IMR-90 (cell line): Measurements from ENCODE around the gene ACADM. TPM values are rescaled to one million over a fixed set of nuclear protein-coding genes. Genes with fewer than 3 reads are reported as not detected.

Experiments
- ATAC-seq: fragments of 200-7000 bp; cut with Tn5 transposase; 2 replicates; pipeline ENCODE4 v1.9.1; 2020; ENCODE audit warnings: low read depth, mild to moderate bottlenecking, moderate library complexity
- BruUV-seq: library from RNA; stranded (reverse); fragments of 400-500 nt; replicated peaks from 2 replicates; lab custom pipeline; 2021; lab: Mats Ljungman, UMichigan
- CTCF ChIA-PET: fragments of 300-600 bp; formaldehyde crosslinking; extraction: SDS; loops from one replicate; lab custom pipeline; 2021; ENCODE audit warnings: antibody characterized with exemption; lab: Yijun Ruan, JAX
- POLR2A ChIA-PET: fragments of 300-600 bp; sonication (Branson Sonifier 250); formaldehyde crosslinking; loops from one replicate; lab custom pipeline; 2022; ENCODE audit warnings: antibody characterized with exemption; ENCODE audit not compliant: unreplicated experiment; lab: Charles Lee
- DNase-seq: peaks from one replicate; pipeline ENCODE4 v3.0.0; 2013
- H2AFZ ChIP-seq: replicated peaks from 2 replicates; pipeline ENCODE3; 2013; ENCODE audit warnings: low read length, mild to moderate bottlenecking; ENCODE audit not compliant: poor library complexity
- H2AK5ac ChIP-seq: 2 replicates; pipeline ENCODE4 v1.6.1; 2013; ENCODE audit warnings: low read depth, low read length, inconsistent platforms
- H2AK9ac ChIP-seq: replicated peaks from 2 replicates; pipeline ENCODE3; 2013; ENCODE audit warnings: mild to moderate bottlenecking, low read depth, low read length, moderate library complexity; ENCODE audit not compliant: poor library complexity
- H2BK120ac ChIP-seq: 2 replicates; pipeline ENCODE4 v1.6.1; 2013; ENCODE audit warnings: low read depth, low read length, inconsistent platforms
- H2BK15ac ChIP-seq: 3 replicates; pipeline ENCODE4 v1.6.1; 2013; ENCODE audit warnings: low read depth, low read length, inconsistent platforms
- H2BK20ac ChIP-seq: 2 replicates; pipeline ENCODE4 v1.6.1; 2013; ENCODE audit warnings: low read depth, mild to moderate bottlenecking, inconsistent platforms, low read length, moderate library complexity
- H2BK5ac ChIP-seq: 2 replicates; pipeline ENCODE4 v1.6.1; 2013; ENCODE audit warnings: mild to moderate bottlenecking, low read depth, low read length, inconsistent platforms; ENCODE audit not compliant: poor library complexity, severe bottlenecking
- H3K14ac ChIP-seq: replicated peaks from 2 replicates; pipeline ENCODE4 v1.6.1; 2013; ENCODE audit warnings: low read depth, low read length, inconsistent platforms
- H3K18ac ChIP-seq: 2 replicates; pipeline ENCODE4 v1.6.1; 2013; ENCODE audit warnings: low read depth, low read length, control low read depth
- H3K23ac ChIP-seq: 2 replicates; pipeline ENCODE4 v1.6.1; 2013; ENCODE audit warnings: low read depth, low read length, inconsistent platforms
- H3K27ac ChIP-seq: 2 replicates; pipeline ENCODE4 v1.5.1; 2013; ENCODE audit warnings: mild to moderate bottlenecking, control low read depth, low read length; ENCODE audit not compliant: insufficient read depth
- H3K27me3 ChIP-seq: 2 replicates; pipeline ENCODE4 v1.6.1; 2013; ENCODE audit warnings: low read length; ENCODE audit not compliant: control insufficient read depth, insufficient read depth
- H3K36me3 ChIP-seq: 2 replicates; pipeline ENCODE4 v1.6.1; 2013; ENCODE audit warnings: low read length, mixed read lengths; ENCODE audit not compliant: control insufficient read depth, insufficient read depth
- H3K4ac ChIP-seq: 2 replicates; pipeline ENCODE4 v1.6.1; 2013; ENCODE audit warnings: low read depth, low read length, inconsistent platforms
- H3K4me1 ChIP-seq: 2 replicates; pipeline ENCODE4 v1.6.1; 2013; ENCODE audit warnings: low read length, mixed read lengths; ENCODE audit not compliant: control insufficient read depth, insufficient read depth
- H3K4me2 ChIP-seq: 2 replicates; pipeline ENCODE4 v1.6.1; 2013; ENCODE audit warnings: low read depth, mild to moderate bottlenecking, control low read depth, low read length, moderate library complexity
- H3K4me3 ChIP-seq: 2 replicates; pipeline ENCODE4 v1.5.1; 2013; ENCODE audit warnings: low read depth, mild to moderate bottlenecking, control low read depth, low read length, moderate library complexity; ENCODE audit not compliant: insufficient read depth
- H3K56ac ChIP-seq: 2 replicates; pipeline ENCODE4 v1.6.1; 2013; ENCODE audit warnings: low read length, inconsistent platforms; ENCODE audit not compliant: insufficient read depth; ENCODE audit errors: extremely low read depth
- H3K79me1 ChIP-seq, 2 experiments: 2 replicates each; pipeline ENCODE4 v1.6.1; 2013; ENCODE audit warnings: low read length in 2 of 2, inconsistent platforms in 1 of 2, low read depth in 1 of 2
- H3K9ac ChIP-seq: 2 replicates; pipeline ENCODE4 v1.6.1; 2013; ENCODE audit warnings: low read depth, low read length, control low read depth
- H3K9me1 ChIP-seq: 2 replicates; pipeline ENCODE4 v1.6.1; 2013; ENCODE audit warnings: low read length, inconsistent platforms; ENCODE audit not compliant: insufficient read depth
- H3K9me3 ChIP-seq: 2 replicates; pipeline ENCODE4 v1.6.1; 2013; ENCODE audit warnings: low read length; ENCODE audit not compliant: control insufficient read depth, insufficient read depth
- H4K20me1 ChIP-seq: 2 replicates; pipeline ENCODE4 v1.6.1; 2013; ENCODE audit warnings: low read length, inconsistent platforms; ENCODE audit not compliant: insufficient read depth
- H4K5ac ChIP-seq: 2 replicates; pipeline ENCODE4 v1.6.1; 2013; ENCODE audit warnings: mild to moderate bottlenecking, low read depth, low read length, control low read depth
- H4K8ac ChIP-seq, 2 experiments: 2 replicates each; pipeline ENCODE4 v1.6.1; 2013; ENCODE audit warnings: low read depth in 2 of 2, low read length in 2 of 2, control low read depth in 1 of 2, inconsistent platforms in 1 of 2
- H4K91ac ChIP-seq: 2 replicates; pipeline ENCODE4 v1.6.1; 2013; ENCODE audit warnings: low read depth, low read length, inconsistent platforms; ENCODE audit not compliant: insufficient read depth
- BHLHE40 ChIP-seq: fragments of 150-350 bp; IDR thresholded peaks from 2 replicates; pipeline ENCODE4 v1.6.1; 2016; ENCODE audit warnings: mild to moderate bottlenecking, low read depth, low read length
- CEBPB ChIP-seq: IDR thresholded peaks from 2 replicates; pipeline ENCODE4 v1.6.1; 2012; ENCODE audit warnings: low read depth, low read length, improper control_type of control experiment
- CHD1 ChIP-seq: IDR thresholded peaks from 2 replicates; pipeline ENCODE4 v1.6.1; 2012; ENCODE audit warnings: low read depth, low read length, improper control_type of control experiment
- CTCF ChIP-seq: conservative IDR thresholded peaks from 2 replicates; pipeline ENCODE4 v1.5.1; 2012; ENCODE audit warnings: mild to moderate bottlenecking, low read depth, low read length, improper control_type of control experiment
- FOS ChIP-seq: fragments of 150-350 bp; IDR thresholded peaks from 2 replicates; pipeline ENCODE4 v1.6.1; 2016; ENCODE audit warnings: low read depth, low read length
- MAFK ChIP-seq: IDR thresholded peaks from 2 replicates; pipeline ENCODE4 v1.6.1; 2012; ENCODE audit warnings: low read depth, low read length, improper control_type of control experiment
- MAZ ChIP-seq: IDR thresholded peaks from 2 replicates; pipeline ENCODE4 v1.6.1; 2012; ENCODE audit warnings: low read depth, mild to moderate bottlenecking, low read length, improper control_type of control experiment, moderate library complexity, borderline replicate concordance
- MXI1 ChIP-seq: IDR thresholded peaks from 2 replicates; pipeline ENCODE4 v1.6.1; 2012; ENCODE audit warnings: low read depth, mild to moderate bottlenecking, low read length, moderate library complexity, borderline replicate concordance
- NFE2L2 ChIP-seq: fragments of 150-350 bp; IDR thresholded peaks from 2 replicates; pipeline ENCODE4 v1.6.1; 2016; ENCODE audit warnings: low read depth, mild to moderate bottlenecking, low read length
- POLR2A ChIP-seq: IDR thresholded peaks from 2 replicates; pipeline ENCODE4 v1.6.1; 2012; ENCODE audit warnings: mild to moderate bottlenecking, low read depth, low read length
- RAD21 ChIP-seq: IDR thresholded peaks from 2 replicates; pipeline ENCODE4 v1.6.1; 2012; ENCODE audit warnings: low read length, improper control_type of control experiment
- RCOR1 ChIP-seq: IDR thresholded peaks from 2 replicates; pipeline ENCODE4 v1.6.1; 2012; ENCODE audit warnings: mild to moderate bottlenecking, low read length, improper control_type of control experiment; ENCODE audit not compliant: insufficient replicate concordance
- RFX5 ChIP-seq: IDR thresholded peaks from 2 replicates; pipeline ENCODE4 v1.8.0; 2012; ENCODE audit warnings: low read depth, mild to moderate bottlenecking, low read length, moderate library complexity
- SMC3 ChIP-seq: fragments of 150-350 bp; IDR thresholded peaks from 2 replicates; pipeline ENCODE4 v1.6.1; 2016; ENCODE audit warnings: low read depth, mild to moderate bottlenecking, antibody characterized with exemption, low read length, moderate library complexity
- USF2 ChIP-seq: fragments of 150-350 bp; IDR thresholded peaks from 2 replicates; pipeline ENCODE4 v1.6.1; 2017; ENCODE audit warnings: mild to moderate bottlenecking, antibody characterized with exemption, low read length, low read depth
- WGBS, 2 experiments: methylation state at CpG; one replicate each; pipeline versions ENCODE4 v1.1.5 to v1.1.7; 2013; ENCODE audit warnings: missing lambda C conversion rate in 2 of 2; ENCODE audit not compliant: insufficient read length in 1 of 2; ENCODE audit errors: extremely low coverage in 2 of 2; 5-methylcytosine and 5-hydroxymethylcytosine counted together
- dilution Hi-C: fragments of 300-500 bp; cut with HindIII; formaldehyde crosslinking; loops from one replicate; pipeline ENCODE4 v1.14.3; 2018; ENCODE audit warnings: low sequenced_read_pairs; ENCODE audit not compliant: unreplicated experiment
- in situ Hi-C: fragments of 300-500 bp; cut with MboI; formaldehyde crosslinking; loops from 3 replicates; pipeline ENCODE4 v1.14.3; 2019; ENCODE audit warnings: low sequenced_read_pairs, inconsistent platforms, mixed read lengths
- intact Hi-C: fragments of 100-400 bp; cut with micrococcal nuclease; formaldehyde crosslinking; loops from 2 replicates; pipeline ENCODE4 v1.10.0; 2022
- polyA plus RNA-seq, 3 experiments: library from polyadenylated mRNA; depleted of rRNA; stranded (reverse); fragments of >200 nt; gene quantifications; 2 replicates each; pipeline ENCODE4 v1.2.3, GENCODE V29; 2012; ENCODE audit warnings: low replicate concordance in 1 of 3
- total RNA-seq: library from RNA; depleted of rRNA; stranded (reverse); fragments of >200 nt; gene quantifications from 2 replicates; pipeline ENCODE4 v1.2.3, GENCODE V29; 2012
- TF ChIP-seq, protein P1 (sequence below): fragments of 150-350 bp; IDR thresholded peaks from 2 replicates; pipeline ENCODE4 v1.6.1; 2016; ENCODE audit warnings: low read depth, mild to moderate bottlenecking, low read length, moderate library complexity, borderline replicate concordance

Gene ACADM
- total and polyA plus RNA-seq, 2 of the 4 experiments (the other 2 are of a cell fraction) = 8.6 to 18.5 TPM

GRCh38 chr1:75771978-75772377 lies 47.5 kb downstream of the ACADM start:
- no peak overlapping the region for H3K56ac ChIP-seq
- TF ChIP-seq CEBPB (no peak), RFX5 (no peak), SMC3 (no peak), FOS (no peak), MAFK (no peak), RCOR1 (no peak), CTCF (no peak), MAZ (no peak), POLR2A (no peak), CHD1 (no peak), USF2 (no peak), MXI1 (no peak), NFE2L2 (no peak), BHLHE40 (no peak), RAD21 (no peak)
- TF ChIP-seq, protein P1, sequence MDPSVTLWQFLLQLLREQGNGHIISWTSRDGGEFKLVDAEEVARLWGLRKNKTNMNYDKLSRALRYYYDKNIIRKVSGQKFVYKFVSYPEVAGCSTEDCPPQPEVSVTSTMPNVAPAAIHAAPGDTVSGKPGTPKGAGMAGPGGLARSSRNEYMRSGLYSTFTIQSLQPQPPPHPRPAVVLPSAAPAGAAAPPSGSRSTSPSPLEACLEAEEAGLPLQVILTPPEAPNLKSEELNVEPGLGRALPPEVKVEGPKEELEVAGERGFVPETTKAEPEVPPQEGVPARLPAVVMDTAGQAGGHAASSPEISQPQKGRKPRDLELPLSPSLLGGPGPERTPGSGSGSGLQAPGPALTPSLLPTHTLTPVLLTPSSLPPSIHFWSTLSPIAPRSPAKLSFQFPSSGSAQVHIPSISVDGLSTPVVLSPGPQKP = no peak
- no peak overlapping the region for H3K27ac ChIP-seq
- H3K9ac ChIP-seq = no peak overlapping the region
- peaks cover under 1% of the 10 kb centered on the region; the same call in 1 of the 2 replicates for H3K9me1 ChIP-seq
- H3K36me3 ChIP-seq = no peaks in the 10 kb centered on the region
- H3K4me2 ChIP-seq = no peak overlapping the region
- H2AK9ac ChIP-seq = no peak overlapping the region
- no peaks in the 10 kb centered on the region for H3K27me3 ChIP-seq
- H3K23ac ChIP-seq = no peak overlapping the region
- H2BK20ac ChIP-seq = no peak overlapping the region
- dilution Hi-C loops (no loop called here), in situ Hi-C loops (no loop called here), intact Hi-C loops (no loop called here)
- H3K79me1 ChIP-seq = no peaks in the 10 kb centered on the region
- H4K91ac ChIP-seq = no peak overlapping the region
- no peak overlapping the region for H2BK120ac ChIP-seq
- H4K20me1 ChIP-seq = no peaks in the 10 kb centered on the region
- CTCF ChIA-PET = no interaction called here
- WGBS, 2 experiments = no CpG with 5 or more reads among the region's 3 CpGs
- H2AFZ ChIP-seq = no peak overlapping the region
- no peak overlapping the region for H3K4me3 ChIP-seq
- no peak overlapping the region for H2BK5ac ChIP-seq
- H4K8ac ChIP-seq = no peak overlapping the region
- no peak overlapping the region for H3K18ac ChIP-seq
- H4K5ac ChIP-seq = no peak overlapping the region
- DNase-seq (no peak), ATAC-seq (no peak)
- no peak overlapping the region for H3K4ac ChIP-seq
- H2AK5ac ChIP-seq = no peak overlapping the region
- BruUV-seq = no TSS peak
- POLR2A ChIA-PET = no interaction called here
- no peak overlapping the region for H2BK15ac ChIP-seq
- no peak overlapping the region for H3K14ac ChIP-seq
- no peaks in the 10 kb centered on the region for H3K9me3 ChIP-seq
- H3K4me1 ChIP-seq = no peaks in the 10 kb centered on the region; the same call in 1 of the 2 replicates
